Endometrium (tissue), 2 donors: Measurements from ENCODE around the gene INTS6L.

Experiments used
- FAIRE-seq: peaks from 2 replicates; lab custom pipeline; 2012; peaks lifted over from hg19 to GRCh38; lab: Jason Lieb, UNC
- donor health status: control.
- donor health status: control.

The INTS6L gene

GRCh38 chrX:135520553-135521404 is at the start of gene INTS6L:
INTS6L (plus strand) TSS chrX:135520660; CDS start chrX:135520993, 333 bp downstream.
- FAIRE-seq = peak; percentile 93

GRCh38 chrX:135476378-135476777 is 44.1 kb upstream of the INTS6L start:
- no peak for FAIRE-seq

GRCh38 chrX:135477576-135477975 is 42.9 kb upstream of the INTS6L start:
- no peak for FAIRE-seq

GRCh38 chrX:135480076-135480475 is 40.4 kb upstream of the INTS6L start:
- no peak for FAIRE-seq

- FAIRE-seq = no peak
Observed at GRCh38 chrX:135481696-135482179, 38.7 kb upstream of the INTS6L start.

- no peak for FAIRE-seq
Observed at GRCh38 chrX:135484641-135485289, 35.7 kb upstream of the INTS6L start.

- no peak for FAIRE-seq
Observed at GRCh38 chrX:135489542-135489941, 30.9 kb upstream of the INTS6L start.

- no peak for FAIRE-seq
Observed at GRCh38 chrX:135490979-135491514, 29.4 kb upstream of the INTS6L start.

GRCh38 chrX:135494453-135494852 is 26.0 kb upstream of the INTS6L start:
- FAIRE-seq = no peak

GRCh38 chrX:135497736-135498135 is 22.7 kb upstream of the INTS6L start:
- no peak for FAIRE-seq

GRCh38 chrX:135498236-135498635 is 22.2 kb upstream of the INTS6L start:
- no peak for FAIRE-seq

GRCh38 chrX:135505351-135505750 is 15.1 kb upstream of the INTS6L start:
- FAIRE-seq = no peak

GRCh38 chrX:135509885-135510284 is 10.6 kb upstream of the INTS6L start:
- no peak for FAIRE-seq

- FAIRE-seq = no peak
Observed at GRCh38 chrX:135512508-135513129, 7.8 kb upstream of the INTS6L start.

- FAIRE-seq = no peak
Observed at GRCh38 chrX:135513130-135513515, 7.3 kb upstream of the INTS6L start.

- FAIRE-seq = no peak
Observed at GRCh38 chrX:135516376-135516775, 4.1 kb upstream of the INTS6L start.

- no peak for FAIRE-seq
Observed at GRCh38 chrX:135518161-135518560, 2.3 kb upstream of the INTS6L start.

GRCh38 chrX:135520022-135520552 is 373 bp upstream of the INTS6L start:
- FAIRE-seq = no peak

- FAIRE-seq = no peak
Observed at GRCh38 chrX:135521405-135522131, 1.1 kb downstream of the INTS6L start.

- no peak for FAIRE-seq
Observed at GRCh38 chrX:135522132-135522530, 1.7 kb downstream of the INTS6L start.

GRCh38 chrX:135522878-135523693 is 2.6 kb downstream of the INTS6L start:
- FAIRE-seq = no peak
